Activated naive CD4-positive, alpha-beta T cell treated with anti-CD3 and anti-CD28 coated beads, Interleukin-2, amount 50 U/mL, for 72 hours (primary cell): ENCODE results near the gene AMPH. TPM values are rescaled to one million over a fixed set of nuclear protein-coding genes. Genes with fewer than 3 reads are reported as not detected.
"Not testable (repeated sequence)": the region's sequence is repeated elsewhere in the genome, so short reads cannot be mapped to it uniquely, and the experiment has no call there.

Experiments
- ATAC-seq, 2 donors: fragments of 150-1000 bp; cut with Tn5 transposase; 2 replicates each; pipeline ENCODE4 v1.10.0; 2021; ENCODE audit warnings: mild to moderate bottlenecking in 2 of 2, moderate library complexity in 2 of 2
- DNase-seq, 2 donors: peaks; one replicate each; pipeline ENCODE4 v3.0.0; 2021 to 2022; ENCODE audit warnings: low spot score in 2 of 2
- H3K27ac Mint-ChIP-seq, 2 donors: one replicate each; pipeline ENCODE4 v1.8.0; 2022; ENCODE audit warnings: mild to moderate bottlenecking in 2 of 2, mixed read lengths in 2 of 2
- H3K36me3 Mint-ChIP-seq, 2 donors: one replicate each; pipeline ENCODE4 v1.8.0; 2022; ENCODE audit warnings: mixed read lengths in 2 of 2
- H3K9me3 Mint-ChIP-seq, 2 donors: one replicate each; pipeline ENCODE4 v1.8.0; 2022; ENCODE audit warnings: mixed read lengths in 2 of 2
- total RNA-seq, 2 donors: library from RNA; stranded (reverse); gene quantifications; one replicate each; pipeline ENCODE4 v1.2.3, GENCODE V29; 2022

Gene AMPH
- total RNA-seq, 2 donors from 2014 or later, result not detected

DNA sequence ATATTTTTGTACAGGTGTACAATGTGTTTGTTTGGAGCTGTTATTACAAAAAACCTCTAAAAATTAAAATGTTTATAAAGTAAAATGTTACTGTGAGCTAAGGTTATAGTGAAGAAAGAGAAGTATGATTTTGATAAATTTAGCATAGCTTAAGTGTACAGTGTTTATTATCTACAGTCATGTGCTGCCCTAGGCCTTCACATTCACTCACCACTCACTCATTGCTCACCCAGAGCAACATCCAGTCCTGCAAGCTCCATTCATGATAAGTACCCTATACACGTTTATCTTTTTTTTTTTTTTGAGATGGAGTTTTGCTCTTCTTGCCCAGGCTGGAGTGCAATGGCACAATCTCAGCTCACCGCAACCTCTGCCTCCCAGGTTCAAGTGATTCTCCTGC lies 59.6 kb downstream of the AMPH start:
- not testable (repeated sequence) for ATAC-seq, H3K36me3 Mint-ChIP-seq, DNase-seq, H3K27ac Mint-ChIP-seq
- peaks cover 8 to 11% of the 10 kb centered on the region in 2 donors for H3K9me3 Mint-ChIP-seq

DNA sequence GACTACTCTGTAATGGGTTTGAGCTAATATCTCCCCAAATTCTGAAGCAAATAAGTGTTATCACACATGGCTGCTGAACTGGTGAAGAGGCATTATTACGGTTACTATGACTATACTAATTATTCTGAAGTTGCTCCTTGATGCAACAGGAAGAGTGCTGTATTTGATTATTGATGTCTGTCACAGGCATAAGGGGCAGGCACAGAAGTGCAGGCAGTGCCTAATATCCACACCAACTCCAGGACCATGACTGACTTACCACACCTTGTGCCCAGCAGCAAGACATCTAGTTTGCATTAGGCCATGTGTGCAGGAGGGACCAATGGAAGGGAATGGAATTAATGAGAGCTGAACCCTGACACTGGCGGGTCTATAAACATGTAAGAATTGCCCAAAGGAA lies 62.7 kb downstream of the AMPH start:
- Mint-ChIP-seq H3K36me3 (no peaks in the 10 kb centered on the region), H3K9me3 (no peaks in the 10 kb centered on the region), H3K27ac (no peak overlapping the region)
- no peak for ATAC-seq
- no peak for DNase-seq

DNA sequence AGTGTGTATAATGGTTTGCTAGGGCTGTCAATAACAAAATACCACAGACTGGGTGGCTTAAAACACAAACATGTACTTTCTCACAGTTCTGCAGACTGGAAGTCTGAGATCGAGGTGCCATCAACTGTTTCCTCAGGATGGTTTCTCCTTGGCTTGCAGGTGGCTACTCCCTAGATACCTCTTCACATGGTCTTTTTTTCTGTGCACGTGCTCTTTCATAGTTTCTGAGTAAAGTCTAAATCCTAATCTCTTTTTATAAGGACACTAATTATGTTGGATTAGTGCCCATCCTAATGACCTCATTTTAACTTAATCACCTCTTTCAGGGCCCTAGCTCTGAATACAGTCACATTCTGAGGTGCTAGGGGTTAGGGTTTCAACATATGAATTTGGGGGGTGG lies 65.9 kb downstream of the AMPH start:
- DNase-seq (no peak), ATAC-seq (no peak)
- H3K27ac Mint-ChIP-seq, result no peak overlapping the region
- no peaks in the 10 kb centered on the region for H3K36me3 Mint-ChIP-seq
- H3K9me3 Mint-ChIP-seq, result no peaks in the 10 kb centered on the region

DNA sequence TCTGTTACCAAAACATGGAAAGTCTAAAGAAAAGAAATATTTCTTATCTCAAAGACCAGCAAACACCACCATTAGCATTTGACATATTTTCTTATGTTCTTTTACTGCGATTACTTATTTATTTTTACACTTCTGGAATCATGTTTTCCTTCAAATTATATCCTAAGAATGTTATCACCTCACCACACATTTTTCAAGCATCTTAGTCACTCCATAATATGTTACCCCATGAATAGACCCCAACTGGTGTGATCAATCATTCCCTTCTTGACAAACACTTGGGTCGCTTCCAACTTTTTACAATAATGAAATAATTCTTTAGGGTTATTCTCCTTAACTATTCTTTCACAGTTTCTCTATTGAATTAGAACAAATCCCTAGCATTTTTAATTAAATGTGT lies 67.4 kb downstream of the AMPH start:
- no peaks in the 10 kb centered on the region for H3K36me3 Mint-ChIP-seq
- no peak overlapping the region for H3K27ac Mint-ChIP-seq
- no peak for DNase-seq
- H3K9me3 Mint-ChIP-seq, result no peaks in the 10 kb centered on the region
- ATAC-seq, result no peak

DNA sequence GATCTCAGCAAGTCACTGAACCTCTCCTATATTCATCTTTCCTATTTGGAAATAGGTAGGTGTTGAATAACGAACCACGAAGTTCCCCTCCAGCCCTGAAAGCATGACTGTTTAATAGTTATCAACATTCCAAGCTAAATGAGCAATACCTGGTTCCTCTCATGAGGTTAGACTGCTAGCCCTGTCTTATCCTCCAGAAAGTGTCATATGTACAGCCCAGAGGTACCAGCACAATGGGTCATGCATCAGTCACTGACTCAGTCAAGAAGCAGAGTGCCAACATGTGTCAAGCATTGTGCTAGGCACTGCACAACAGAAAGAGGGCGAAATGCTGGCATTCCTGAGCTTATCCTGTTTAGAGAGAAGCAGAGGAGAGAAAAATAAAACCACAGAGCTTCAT lies 70.0 kb downstream of the AMPH start:
- no peak for DNase-seq
- H3K9me3 Mint-ChIP-seq, result no peaks in the 10 kb centered on the region
- no peaks in the 10 kb centered on the region for H3K36me3 Mint-ChIP-seq

DNA sequence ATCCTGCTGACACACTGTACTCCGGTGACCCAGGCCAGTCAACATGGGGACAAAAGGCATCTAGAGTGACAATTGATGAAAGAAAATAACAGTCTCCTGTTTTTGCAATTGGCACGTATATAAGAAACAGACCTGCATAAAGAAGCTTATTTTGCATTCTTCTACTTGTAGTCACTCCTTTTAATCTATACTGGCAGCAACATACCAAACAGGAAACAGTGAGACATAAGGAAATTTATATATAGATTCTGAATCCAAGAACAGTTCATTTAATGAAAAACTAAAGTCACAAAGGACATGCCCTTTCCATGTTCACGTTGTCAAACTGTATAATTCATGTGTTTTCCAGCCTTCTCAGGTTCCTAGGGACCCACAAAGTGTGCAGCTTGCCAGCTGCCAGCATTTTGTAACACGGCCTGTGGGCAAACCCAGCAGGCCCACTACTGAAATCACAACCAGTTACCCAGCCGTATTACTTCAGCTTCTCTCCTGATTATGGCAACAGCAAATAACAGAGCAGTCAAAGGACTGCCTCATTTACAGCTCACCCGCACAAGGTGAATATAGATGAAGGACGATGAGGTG lies 72.3 kb downstream of the AMPH start:
- ATAC-seq (no peak), DNase-seq (no peak)
- Mint-ChIP-seq H3K36me3 (no peaks in the 10 kb centered on the region), H3K9me3 (no peaks in the 10 kb centered on the region), H3K27ac (no peak overlapping the region)

More for the DNA sequence above, 70.0 kb downstream of the AMPH start:
- ATAC-seq, result no peak
- H3K27ac Mint-ChIP-seq, result no peak overlapping the region

DNA sequence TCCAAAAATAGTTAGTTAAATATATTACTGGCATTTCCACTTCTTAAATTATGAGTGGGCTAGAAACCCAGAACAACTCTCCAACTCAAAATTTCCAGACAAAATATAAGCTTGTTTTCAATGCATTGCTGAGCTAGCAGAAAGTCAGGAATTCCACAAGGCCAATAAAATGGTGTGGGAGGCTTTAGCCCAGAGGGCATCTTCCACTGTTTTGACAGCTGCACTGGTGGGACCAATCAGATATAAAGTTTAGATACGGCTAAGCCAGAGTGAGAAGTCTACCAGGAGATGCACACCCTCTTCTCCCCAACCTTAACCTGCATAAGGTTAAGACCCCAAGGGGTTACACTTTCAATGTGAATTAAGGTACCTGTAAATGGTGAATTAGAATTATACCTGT lies 76.6 kb downstream of the AMPH start:
- ATAC-seq, result no peak

DNA sequence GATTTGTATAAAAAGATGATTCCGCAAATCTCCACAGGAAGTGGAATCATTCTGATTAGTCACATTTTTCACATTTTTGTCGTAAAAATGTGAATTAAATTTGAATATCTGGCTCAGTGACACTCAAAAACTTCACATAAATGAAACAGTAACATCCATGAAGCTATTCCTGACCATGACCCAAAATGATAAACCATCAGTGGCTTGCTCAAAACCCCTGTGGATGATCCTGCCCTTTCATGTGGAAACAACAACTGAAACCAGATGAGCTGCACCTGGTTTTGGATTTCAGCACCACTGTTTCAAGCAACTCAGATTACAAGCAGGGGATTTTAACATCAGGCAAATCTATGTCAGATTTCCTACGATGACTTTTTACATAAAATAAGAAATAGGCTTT lies 80.3 kb downstream of the AMPH start:
- ATAC-seq (no peak), DNase-seq (no peak)
- Mint-ChIP-seq H3K9me3 (no peaks in the 10 kb centered on the region), H3K27ac (no peak overlapping the region), H3K36me3 (no peaks in the 10 kb centered on the region)

More for the DNA sequence above, 76.6 kb downstream of the AMPH start:
- Mint-ChIP-seq H3K27ac (no peak overlapping the region), H3K9me3 (no peaks in the 10 kb centered on the region), H3K36me3 (no peaks in the 10 kb centered on the region)
- DNase-seq, result no peak

DNA sequence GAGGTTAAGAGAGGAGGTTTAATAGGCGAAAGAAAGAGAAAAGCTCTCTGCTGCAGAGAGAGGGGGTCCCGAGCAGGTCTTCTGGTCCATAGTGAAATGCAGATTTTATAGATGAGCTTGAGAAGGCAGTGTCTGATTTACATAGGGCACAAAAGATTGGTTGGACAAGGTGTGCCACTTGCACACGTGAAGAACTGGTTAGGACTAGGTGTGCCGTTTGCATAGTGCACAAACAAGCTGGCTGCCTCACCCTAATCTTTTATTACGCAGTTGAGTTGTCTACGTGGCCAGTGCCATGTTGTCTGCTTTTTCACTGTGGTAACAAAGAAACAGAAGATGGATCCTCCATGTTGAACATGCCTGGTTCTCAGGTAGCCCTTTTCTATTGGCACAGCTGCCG lies 82.6 kb downstream of the AMPH start:
- no peak for ATAC-seq
- no peak for DNase-seq
- Mint-ChIP-seq H3K36me3 (no peaks in the 10 kb centered on the region), H3K27ac (no peak overlapping the region), H3K9me3 (no peaks in the 10 kb centered on the region)

DNA sequence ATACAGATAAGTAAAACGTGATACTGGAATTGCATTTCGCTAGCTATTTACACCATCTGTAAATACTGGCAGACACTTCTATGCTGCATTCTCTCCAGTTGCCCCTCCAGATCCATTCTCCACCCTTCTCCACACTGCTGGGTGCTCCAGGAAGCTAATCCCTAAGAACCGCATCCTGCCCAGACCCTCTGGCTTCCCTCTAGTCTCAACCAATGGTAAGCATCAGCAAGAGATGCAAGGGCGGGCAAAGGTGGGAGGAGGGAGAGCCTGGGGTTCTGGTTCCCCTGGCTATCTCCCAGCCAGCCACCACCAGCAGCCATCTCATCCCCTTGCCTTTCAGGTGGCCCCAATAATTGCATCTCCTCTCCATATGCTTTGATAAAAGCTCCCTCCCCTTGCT lies 84.4 kb downstream of the AMPH start:
- ATAC-seq (no peak), DNase-seq (no peak)
- Mint-ChIP-seq H3K36me3 (no peaks in the 10 kb centered on the region), H3K9me3 (no peaks in the 10 kb centered on the region), H3K27ac (no peak overlapping the region)

DNA sequence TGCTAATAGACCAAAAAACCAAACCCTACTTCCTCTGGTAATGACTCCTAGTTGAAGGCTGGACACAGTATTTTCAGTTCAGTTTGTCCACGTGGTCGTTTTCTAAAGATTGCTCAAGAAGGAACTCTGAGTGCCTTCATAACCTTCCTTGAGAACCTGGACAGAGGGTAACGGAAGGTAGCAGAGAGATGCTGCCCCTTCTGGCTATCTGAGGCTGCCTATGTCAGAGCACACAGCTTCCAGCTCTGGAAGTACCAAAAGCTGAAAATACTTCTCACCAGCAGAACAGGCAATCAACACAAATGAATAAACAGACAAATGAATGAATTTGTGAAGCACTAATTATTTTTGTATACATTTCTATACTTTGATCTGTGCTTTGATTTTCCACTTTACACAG lies 85.2 kb downstream of the AMPH start:
- no peak for DNase-seq
- Mint-ChIP-seq H3K36me3 (no peaks in the 10 kb centered on the region), H3K9me3 (no peaks in the 10 kb centered on the region), H3K27ac (no peak overlapping the region)
- ATAC-seq, result no peak

DNA sequence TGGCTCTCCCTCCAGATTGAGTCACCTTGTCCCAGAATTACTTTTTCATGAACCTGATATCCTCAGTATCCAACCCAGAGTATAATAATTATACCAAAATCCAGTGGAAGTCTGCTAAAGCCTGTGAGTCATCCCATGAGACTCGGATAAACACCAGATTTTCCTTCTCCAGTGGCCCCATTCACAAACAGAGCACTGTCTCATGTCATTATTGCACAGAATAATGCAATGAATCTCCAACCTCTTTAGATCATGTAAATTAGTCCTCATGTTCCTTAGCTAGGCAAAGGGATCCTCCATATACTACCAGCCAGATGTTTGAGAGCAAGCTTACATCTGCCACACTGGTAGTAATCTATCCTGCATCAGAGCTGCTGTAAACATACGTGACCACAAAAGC lies 89.0 kb downstream of the AMPH start:
- H3K9me3 Mint-ChIP-seq, result no peaks in the 10 kb centered on the region

DNA sequence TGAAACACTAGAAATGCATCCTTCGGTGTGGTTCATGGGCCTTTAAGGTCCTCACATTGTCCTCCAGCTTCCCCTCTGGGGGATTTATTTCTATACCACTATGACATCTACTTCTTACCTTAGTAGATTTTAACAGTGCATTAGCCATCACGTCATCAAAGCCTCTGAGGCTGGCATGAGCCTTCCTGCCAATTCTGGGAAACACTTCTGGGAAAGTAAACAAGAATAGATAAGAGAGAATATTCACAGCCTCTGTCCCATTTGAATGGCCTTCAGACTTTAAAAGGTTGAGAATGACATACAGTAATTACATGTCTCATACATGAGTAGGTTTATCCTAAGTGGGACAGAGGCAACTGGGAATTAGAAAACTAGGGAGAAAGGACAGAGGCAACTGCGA lies 89.7 kb downstream of the AMPH start:
- no peak overlapping the region for H3K27ac Mint-ChIP-seq
- DNase-seq (no peak), ATAC-seq (no peak)
- no peaks in the 10 kb centered on the region for H3K36me3 Mint-ChIP-seq
- no peaks in the 10 kb centered on the region for H3K9me3 Mint-ChIP-seq

More for the DNA sequence above, 89.0 kb downstream of the AMPH start:
- Mint-ChIP-seq H3K27ac (no peak overlapping the region), H3K36me3 (no peaks in the 10 kb centered on the region)
- no peak for DNase-seq
- ATAC-seq, result no peak

DNA sequence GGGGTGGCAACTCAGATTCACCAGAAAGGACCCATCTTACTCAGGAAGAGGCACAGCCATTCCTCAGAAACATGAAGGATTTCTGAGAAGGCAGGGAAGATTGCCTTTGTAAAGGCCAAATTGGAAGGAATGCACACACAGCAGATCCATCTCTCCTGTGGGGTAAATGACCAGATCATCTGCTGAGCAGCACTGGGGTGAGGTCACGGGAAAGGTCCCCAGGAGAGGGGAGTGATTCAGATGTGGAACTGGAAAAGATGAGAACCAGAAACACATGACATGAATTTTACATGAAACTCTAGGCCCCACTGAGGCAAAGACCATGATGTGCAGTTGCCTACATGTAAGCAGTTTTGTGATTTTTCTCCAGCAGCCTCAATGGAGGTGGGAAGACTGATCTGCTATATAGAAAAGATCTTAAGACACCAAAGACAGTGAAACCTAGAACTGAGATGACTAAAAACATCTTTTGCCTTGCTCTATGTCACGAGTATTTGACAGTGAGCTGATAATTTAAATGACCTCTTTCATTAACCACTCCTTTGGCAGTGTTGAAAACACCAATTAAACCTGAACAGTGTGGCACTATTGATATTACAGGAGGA lies 91.6 kb downstream of the AMPH start:
- no peak for DNase-seq
- Mint-ChIP-seq H3K36me3 (no peaks in the 10 kb centered on the region), H3K9me3 (no peaks in the 10 kb centered on the region), H3K27ac (no peak overlapping the region)
- ATAC-seq, result peak; percentile 53 to 56

DNA sequence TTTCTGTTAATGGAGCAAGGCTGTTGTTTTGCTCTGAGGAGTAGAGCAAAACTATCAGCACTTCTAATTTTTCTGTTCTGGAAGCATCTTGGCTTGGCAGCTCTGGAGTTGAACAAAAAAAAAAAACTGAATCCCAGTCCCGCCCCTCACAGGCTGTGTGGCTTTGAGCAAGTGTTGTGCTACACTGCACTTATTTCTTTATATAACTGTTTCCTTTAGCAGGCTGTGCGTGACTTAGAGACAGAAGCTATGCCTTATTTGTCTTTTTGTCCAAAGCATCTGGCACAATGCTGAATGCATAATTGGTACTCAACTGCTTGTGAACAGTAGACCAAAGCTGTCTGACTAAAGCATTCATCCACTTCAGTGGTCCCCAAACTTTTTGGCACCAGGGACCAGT lies 96.1 kb downstream of the AMPH start:
- no peaks in the 10 kb centered on the region for H3K36me3 Mint-ChIP-seq
- no peaks in the 10 kb centered on the region for H3K9me3 Mint-ChIP-seq
- DNase-seq (no peak), ATAC-seq (no peak)
- no peak overlapping the region for H3K27ac Mint-ChIP-seq

DNA sequence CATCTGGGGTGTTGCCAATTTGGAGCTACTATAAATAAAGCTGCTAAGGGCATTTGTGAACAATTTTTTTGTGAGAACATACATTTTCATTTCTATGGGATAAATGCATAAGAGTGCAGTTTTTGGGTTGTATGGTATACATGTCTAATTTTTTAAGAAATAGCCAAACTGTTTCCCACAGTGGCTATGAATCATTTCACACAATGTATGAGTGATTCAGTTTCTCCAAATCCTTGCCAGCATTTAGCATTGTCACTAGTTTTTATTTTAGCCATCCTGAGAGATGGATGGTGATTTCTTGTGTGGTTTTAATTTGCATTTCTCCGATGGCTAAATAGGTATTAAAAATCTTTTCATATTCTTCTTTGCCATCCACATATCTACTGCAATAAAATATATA lies 105.3 kb downstream of the AMPH start:
- no peak overlapping the region for H3K27ac Mint-ChIP-seq
- ATAC-seq (peak in 1 of 2 donors; percentile 49), DNase-seq (no peak)
- H3K36me3 Mint-ChIP-seq, result no peaks in the 10 kb centered on the region
- no peaks in the 10 kb centered on the region for H3K9me3 Mint-ChIP-seq

DNA sequence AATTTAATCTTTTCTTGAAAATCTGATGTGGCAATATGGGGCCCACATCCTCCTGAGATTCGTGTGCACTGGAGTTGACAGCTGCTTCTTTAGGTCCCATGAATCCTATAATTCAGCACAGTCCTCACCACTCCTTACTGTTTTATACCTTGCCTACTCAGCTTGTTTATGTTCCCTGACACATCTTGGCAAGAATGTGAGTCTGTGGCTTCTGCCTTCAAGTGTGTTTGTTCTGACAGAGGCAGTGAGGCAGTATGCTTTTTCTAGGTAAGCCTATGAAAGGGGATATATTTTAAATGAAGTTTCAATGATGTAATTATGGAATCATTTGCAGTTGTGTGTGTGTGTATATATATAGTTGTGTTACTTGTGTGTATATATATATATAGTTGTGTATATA lies 106.4 kb downstream of the AMPH start:
- H3K36me3 Mint-ChIP-seq, result no peaks in the 10 kb centered on the region
- DNase-seq (no peak), ATAC-seq (no peak)
- no peaks in the 10 kb centered on the region for H3K9me3 Mint-ChIP-seq
- no peak overlapping the region for H3K27ac Mint-ChIP-seq

DNA sequence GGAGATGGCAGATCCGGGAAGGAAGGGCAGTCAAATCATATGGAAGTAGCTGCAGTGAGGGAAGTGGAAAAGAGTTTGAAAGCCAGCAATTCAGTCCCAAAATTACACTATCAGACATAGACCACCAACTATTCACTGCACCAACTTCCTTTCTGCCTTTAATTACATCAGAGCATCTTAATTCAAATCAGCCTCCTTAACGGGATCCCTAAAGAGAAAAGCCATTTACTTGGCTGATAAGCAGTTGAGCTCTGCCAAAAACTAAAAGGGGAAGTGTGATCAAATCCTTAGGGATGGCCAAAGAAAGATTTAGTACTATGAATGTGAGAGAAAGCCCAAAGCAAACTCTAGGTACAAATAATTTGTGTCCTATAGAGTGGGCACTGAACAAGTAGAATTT lies 110.4 kb downstream of the AMPH start:
- ATAC-seq (no peak), DNase-seq (no peak)
- Mint-ChIP-seq H3K9me3 (peaks cover 7% of the 10 kb centered on the region in 2 donors), H3K36me3 (peaks cover 0 to 5% of the 10 kb centered on the region in 2 donors), H3K27ac (no peak overlapping the region)
